NCI-H2196 (cell line): ENCODE measurements around the gene RAPGEF1.
A peak's percentile ranks its signal among the peaks of the same experiment; 100 is the strongest.

ENCODE experiments used
- DNase-seq: peaks from one replicate; lab custom pipeline; 2025; ENCODE audit not compliant: unreplicated experiment; lab: John Stamatoyannopoulos, UW

Gene RAPGEF1

GRCh38 chr9:131748411-131748955, 8.6 kb upstream of the RAPGEF1 start:
- DNase-seq, result no peak

- DNase-seq, result peak; percentile 66
Observed at GRCh38 chr9:131747352-131747751, 7.5 kb upstream of the RAPGEF1 start.

GRCh38 chr9:131745610-131746009, 5.7 kb upstream of the RAPGEF1 start:
- DNase-seq, result no peak

GRCh38 chr9:131744720-131745201, 4.9 kb upstream of the RAPGEF1 start:
- no peak for DNase-seq

- no peak for DNase-seq
Observed at GRCh38 chr9:131744171-131744719, 4.4 kb upstream of the RAPGEF1 start.

- no peak for DNase-seq
Observed at GRCh38 chr9:131743501-131743900, 3.6 kb upstream of the RAPGEF1 start.

GRCh38 chr9:131743096-131743495, 3.2 kb upstream of the RAPGEF1 start:
- no peak for DNase-seq

- DNase-seq, result no peak
Observed at GRCh38 chr9:131740898-131741297, 1.0 kb upstream of the RAPGEF1 start.

GRCh38 chr9:131739133-131739958, 530 bp downstream of the RAPGEF1 start:
- DNase-seq, result no peak

- DNase-seq, result no peak
Observed at GRCh38 chr9:131738293-131739132, 1.4 kb downstream of the RAPGEF1 start.

GRCh38 chr9:131737426-131737825, 2.5 kb downstream of the RAPGEF1 start:
- no peak for DNase-seq

- no peak for DNase-seq
Observed at GRCh38 chr9:131736431-131736830, 3.4 kb downstream of the RAPGEF1 start.

GRCh38 chr9:131735238-131736128, 4.4 kb downstream of the RAPGEF1 start:
- DNase-seq, result no peak

- no peak for DNase-seq
Observed at GRCh38 chr9:131734781-131735180, 5.1 kb downstream of the RAPGEF1 start.

- DNase-seq, result peak; percentile 65
Observed at GRCh38 chr9:131734165-131734610, 5.7 kb downstream of the RAPGEF1 start.

- peak; percentile 62 for DNase-seq
Observed at GRCh38 chr9:131733541-131734061, 6.3 kb downstream of the RAPGEF1 start.

GRCh38 chr9:131732636-131733289, 7.1 kb downstream of the RAPGEF1 start:
- no peak for DNase-seq

- DNase-seq, result peak; percentile 63
Observed at GRCh38 chr9:131732061-131732526, 7.8 kb downstream of the RAPGEF1 start.

- DNase-seq, result no peak
Observed at GRCh38 chr9:131731644-131732043, 8.2 kb downstream of the RAPGEF1 start.
